ENCODE data around the gene KCNMB1.

GRCh38 chr5:170327829-170328228 lies 61.3 kb downstream of the KCNMB1 start:
- TF ChIP-seq CTCF (IDR thresholded peaks at IDR 0.05; ENCODE audit: low read depth, low read length, poor library complexity, severe bottlenecking) (no peak), EZH2phosphoT487 (IDR thresholded peaks at IDR 0.05; ENCODE audit: borderline replicate concordance, low read length) (no peak)
